Thoracic aorta (tissue), 2 donors: ENCODE measurements around the gene ISLR. TPM values are rescaled to one million over a fixed set of nuclear protein-coding genes. Genes with fewer than 3 reads are reported as not detected.
A peak's percentile ranks its signal among the peaks of the same experiment; 100 is the strongest.

ENCODE experiments used
- ATAC-seq: fragments of 150-250 bp; one replicate; pipeline ENCODE4 v1.8.0; 2017; ENCODE audit warnings: low read depth; ENCODE audit not compliant: insufficient number of reproducible peaks, low FRiP score
- DNase-seq: peaks from one replicate; pipeline ENCODE4 v3.0.0-alpha.2; 2020; ENCODE audit warnings: low spot score
- H3K27ac ChIP-seq, 2 donors: fragments of 200-600 bp; sonication (generic); 1 replicate in 1 of 2; 2 replicates in 1 of 2; pipeline ENCODE4 v1.5.1; 2016; ENCODE audit warnings: mild to moderate bottlenecking in 2 of 2, moderate library complexity in 2 of 2
- H3K27me3 ChIP-seq: fragments of 200-600 bp; sonication (generic); replicated peaks from 2 replicates; pipeline ENCODE4 v1.6.0; 2016; ENCODE audit warnings: mild to moderate bottlenecking; ENCODE audit not compliant: insufficient read depth
- H3K36me3 ChIP-seq: fragments of 200-600 bp; sonication (generic); one replicate; pipeline ENCODE4 v1.5.1; 2016
- H3K4me1 ChIP-seq, 2 donors: fragments of 200-600 bp; sonication (generic); 1 replicate in 1 of 2; 2 replicates in 1 of 2; pipeline versions ENCODE4 v1.5.1 to v1.6.0; 2016; ENCODE audit warnings: low read depth in 2 of 2, mild to moderate bottlenecking in 1 of 2; ENCODE audit not compliant: control insufficient read depth in 1 of 2
- H3K4me3 ChIP-seq: fragments of 200-600 bp; sonication (generic); 2 replicates; pipeline ENCODE4 v1.5.1; 2016; ENCODE audit warnings: mild to moderate bottlenecking
- H3K9me3 ChIP-seq: fragments of 200-600 bp; sonication (generic); 2 replicates; pipeline ENCODE4 v1.5.1; 2016
- CTCF ChIP-seq: fragments of 200-600 bp; sonication (generic); IDR thresholded peaks from one replicate; pipeline ENCODE4 v1.5.1; 2019; ENCODE audit warnings: antibody characterized with exemption
- total RNA-seq, 2 donors: library from RNA; depleted of rRNA; stranded (reverse); fragments of >200 nt; gene quantifications; one replicate each; pipeline versions ENCODE4 v1.1.0 to v1.2.3, GENCODE V29; 2016

Gene ISLR
- total RNA-seq, 2 donors from 2014 or later: 76.8 to 323 TPM

GRCh38 chr15:74174219-74174957, 878 bp downstream of the ISLR start:
- H3K27ac ChIP-seq: peak overlapping the region; percentile 57 to 67
- no peak for ATAC-seq
- H3K36me3 ChIP-seq: no peaks in the 10 kb centered on the region
- H3K9me3 ChIP-seq: no peaks in the 10 kb centered on the region
- DNase-seq: no peak
- no peaks in the 10 kb centered on the region for H3K27me3 ChIP-seq
- no peak for TF ChIP-seq CTCF
- H3K4me1 ChIP-seq: peaks cover 29 to 71% of the 10 kb centered on the region in 2 donors
- H3K4me3 ChIP-seq: peak overlapping the region; percentile 52

- peak overlapping the region; percentile 52 for H3K4me3 ChIP-seq
- no peak for TF ChIP-seq CTCF
- H3K36me3 ChIP-seq: no peaks in the 10 kb centered on the region
- peak overlapping the region; percentile 57 to 67 for H3K27ac ChIP-seq
- DNase-seq (no peak), ATAC-seq (no peak)
- H3K4me1 ChIP-seq: peaks cover 33 to 75% of the 10 kb centered on the region in 2 donors
- H3K27me3 ChIP-seq: no peaks in the 10 kb centered on the region
- H3K9me3 ChIP-seq: no peaks in the 10 kb centered on the region
These were observed 1.4 kb downstream of the ISLR start for GRCh38 chr15:74174958-74175253.

GRCh38 chr15:74175271-74176191, 2.0 kb downstream of the ISLR start:
- DNase-seq: no peak
- H3K9me3 ChIP-seq: no peaks in the 10 kb centered on the region
- ATAC-seq: no peak
- H3K4me3 ChIP-seq: no peak overlapping the region
- no peaks in the 10 kb centered on the region for H3K27me3 ChIP-seq
- TF ChIP-seq CTCF: no peak
- H3K27ac ChIP-seq: no peak overlapping the region
- H3K36me3 ChIP-seq: no peaks in the 10 kb centered on the region
- H3K4me1 ChIP-seq: peaks cover 38 to 81% of the 10 kb centered on the region in 2 donors

- Histone ChIP-seq H3K36me3 (no peaks in the 10 kb centered on the region), H3K4me1 (peaks cover 39 to 84% of the 10 kb centered on the region in 2 donors), H3K4me3 (no peak overlapping the region), H3K27ac (peak overlapping the region in 1 of 2 donors; percentile 87), H3K9me3 (no peaks in the 10 kb centered on the region), H3K27me3 (no peaks in the 10 kb centered on the region)
- DNase-seq (no peak), ATAC-seq (no peak)
- no peak for TF ChIP-seq CTCF
These were observed 3.0 kb downstream of the ISLR start for GRCh38 chr15:74176262-74177214.
